ENCODE measurements around the gene PPCS.

Gene PPCS

DNA sequence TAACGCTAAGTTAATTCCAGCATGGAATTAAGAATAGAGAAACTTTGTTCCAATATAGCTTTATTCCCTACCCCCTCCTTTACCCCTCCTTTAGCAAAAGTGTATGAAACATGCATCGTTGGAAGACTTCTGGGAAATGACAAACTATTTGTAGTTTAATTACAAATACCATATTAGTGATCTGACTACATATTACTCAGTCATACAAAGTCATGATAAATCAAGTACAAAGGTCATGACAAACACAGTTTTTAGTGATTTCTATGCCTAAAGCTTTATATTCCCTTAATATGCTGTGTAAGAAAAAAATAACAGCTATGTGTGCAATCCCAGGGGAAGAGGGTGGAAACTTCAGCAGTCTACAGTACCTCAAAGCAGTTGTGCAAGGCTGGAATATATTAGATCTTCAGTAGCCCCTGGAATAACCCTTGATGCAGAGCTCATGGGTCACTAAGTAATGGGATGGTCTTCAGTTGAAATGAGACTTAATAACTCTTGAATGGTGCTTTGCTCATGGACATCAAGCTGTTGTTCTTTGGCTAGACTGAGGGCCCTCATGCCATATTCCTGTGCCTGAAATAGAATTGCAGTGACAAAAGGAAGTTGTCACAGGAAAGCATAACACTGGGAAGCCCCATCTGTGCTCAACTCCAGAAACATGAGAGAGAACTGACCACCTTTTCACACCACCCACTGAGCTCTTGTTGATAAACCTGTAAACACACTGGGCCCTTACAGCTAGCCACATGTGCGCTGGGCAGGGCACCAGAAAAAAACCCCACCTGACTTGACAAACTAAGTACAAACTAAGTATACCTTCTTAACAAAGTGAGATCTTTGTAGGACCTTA, 25.8 kb upstream of the PPCS start:
- H3K4me2 ChIP-seq (ENCODE audit: low read depth, low read length) = no peak overlapping the region
- no peak overlapping the region for H3K4me3 ChIP-seq (ENCODE audit: low read length)
- H2AFZ ChIP-seq (ENCODE audit: low read length) = no peak overlapping the region
- no peaks in the 10 kb centered on the region for H3K36me3 ChIP-seq (replicated peaks; ENCODE audit: insufficient read depth, low read length)
- no peak overlapping the region for H3K27ac ChIP-seq (ENCODE audit: low read length)
- H3K9me3 ChIP-seq (replicated peaks; ENCODE audit: insufficient read depth, low read length) = no peaks in the 10 kb centered on the region
- no peak for TF ChIP-seq EZH2 (optimal IDR thresholded peaks at IDR 0.05; ENCODE audit: low read depth, low read length)
- no peak for TF ChIP-seq EZH2phosphoT487 (IDR thresholded peaks at IDR 0.05; ENCODE audit: low read length)
- TF ChIP-seq, protein P1, sequence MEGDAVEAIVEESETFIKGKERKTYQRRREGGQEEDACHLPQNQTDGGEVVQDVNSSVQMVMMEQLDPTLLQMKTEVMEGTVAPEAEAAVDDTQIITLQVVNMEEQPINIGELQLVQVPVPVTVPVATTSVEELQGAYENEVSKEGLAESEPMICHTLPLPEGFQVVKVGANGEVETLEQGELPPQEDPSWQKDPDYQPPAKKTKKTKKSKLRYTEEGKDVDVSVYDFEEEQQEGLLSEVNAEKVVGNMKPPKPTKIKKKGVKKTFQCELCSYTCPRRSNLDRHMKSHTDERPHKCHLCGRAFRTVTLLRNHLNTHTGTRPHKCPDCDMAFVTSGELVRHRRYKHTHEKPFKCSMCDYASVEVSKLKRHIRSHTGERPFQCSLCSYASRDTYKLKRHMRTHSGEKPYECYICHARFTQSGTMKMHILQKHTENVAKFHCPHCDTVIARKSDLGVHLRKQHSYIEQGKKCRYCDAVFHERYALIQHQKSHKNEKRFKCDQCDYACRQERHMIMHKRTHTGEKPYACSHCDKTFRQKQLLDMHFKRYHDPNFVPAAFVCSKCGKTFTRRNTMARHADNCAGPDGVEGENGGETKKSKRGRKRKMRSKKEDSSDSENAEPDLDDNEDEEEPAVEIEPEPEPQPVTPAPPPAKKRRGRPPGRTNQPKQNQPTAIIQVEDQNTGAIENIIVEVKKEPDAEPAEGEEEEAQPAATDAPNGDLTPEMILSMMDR (IDR thresholded peaks at IDR 0.05; ENCODE audit: low read length) = no peak
- no peak for DNase-seq
- no peak overlapping the region for H3K9ac ChIP-seq (ENCODE audit: low read length)
- no peaks in the 10 kb centered on the region for H3K4me1 ChIP-seq (ENCODE audit: low read length)
- no peaks in the 10 kb centered on the region for H3K79me2 ChIP-seq (ENCODE audit: low read length)
- no peaks in the 10 kb centered on the region for H3F3A ChIP-seq (ENCODE audit: insufficient read depth, low read length)
- no peaks in the 10 kb centered on the region for H3K9me2 ChIP-seq (replicated peaks; ENCODE audit: insufficient read depth, low read length)
- no peaks in the 10 kb centered on the region for H4K20me1 ChIP-seq (ENCODE audit: insufficient read depth, low read length)
- no peaks in the 10 kb centered on the region for H3K27me3 ChIP-seq (replicated peaks; ENCODE audit: insufficient read depth, low read length)

DNA sequence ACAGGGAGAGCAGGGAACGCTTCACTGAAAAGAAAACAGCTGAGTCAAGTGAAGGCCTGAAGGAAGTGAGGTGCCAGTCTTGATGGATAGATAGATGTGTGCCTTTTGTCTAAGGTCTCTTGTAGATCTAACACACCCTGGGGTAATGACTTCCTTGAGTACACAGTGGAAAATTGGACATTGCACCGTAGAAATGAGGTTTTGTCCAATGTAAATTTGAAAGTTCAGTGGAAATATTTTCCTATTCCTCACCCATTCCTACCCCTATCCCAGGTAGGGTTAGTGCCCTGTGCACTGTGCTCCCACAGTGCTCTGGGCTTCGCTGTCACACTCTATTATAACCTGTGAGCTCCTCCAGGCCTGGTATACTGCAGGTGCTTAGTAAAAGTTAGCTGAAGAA, 24.8 kb upstream of the PPCS start:
- H3K27me3 ChIP-seq (replicated peaks; ENCODE audit: insufficient read depth, low read length) = no peaks in the 10 kb centered on the region
- no peak overlapping the region for H3K27ac ChIP-seq (ENCODE audit: low read length)
- H3K4me1 ChIP-seq (ENCODE audit: low read length) = no peaks in the 10 kb centered on the region
- no peak overlapping the region for H3K4me3 ChIP-seq (ENCODE audit: low read length)
- no peak overlapping the region for H3K4me2 ChIP-seq (ENCODE audit: low read depth, low read length)
- TF ChIP-seq, protein P1 (IDR thresholded peaks at IDR 0.05; ENCODE audit: low read length) = no peak
- TF ChIP-seq EZH2phosphoT487 (IDR thresholded peaks at IDR 0.05; ENCODE audit: low read length) (no peak), EZH2 (optimal IDR thresholded peaks at IDR 0.05; ENCODE audit: low read depth, low read length) (no peak)
- no peak overlapping the region for H3K9ac ChIP-seq (ENCODE audit: low read length)
- no peaks in the 10 kb centered on the region for H3F3A ChIP-seq (ENCODE audit: insufficient read depth, low read length)
- H2AFZ ChIP-seq (ENCODE audit: low read length) = no peak overlapping the region
- no peaks in the 10 kb centered on the region for H3K9me3 ChIP-seq (replicated peaks; ENCODE audit: insufficient read depth, low read length)
- H3K36me3 ChIP-seq (replicated peaks; ENCODE audit: insufficient read depth, low read length) = no peaks in the 10 kb centered on the region
- H3K9me2 ChIP-seq (replicated peaks; ENCODE audit: insufficient read depth, low read length) = no peaks in the 10 kb centered on the region
- no peak for DNase-seq
- no peaks in the 10 kb centered on the region for H4K20me1 ChIP-seq (ENCODE audit: insufficient read depth, low read length)
- H3K79me2 ChIP-seq (ENCODE audit: low read length) = no peaks in the 10 kb centered on the region

DNA sequence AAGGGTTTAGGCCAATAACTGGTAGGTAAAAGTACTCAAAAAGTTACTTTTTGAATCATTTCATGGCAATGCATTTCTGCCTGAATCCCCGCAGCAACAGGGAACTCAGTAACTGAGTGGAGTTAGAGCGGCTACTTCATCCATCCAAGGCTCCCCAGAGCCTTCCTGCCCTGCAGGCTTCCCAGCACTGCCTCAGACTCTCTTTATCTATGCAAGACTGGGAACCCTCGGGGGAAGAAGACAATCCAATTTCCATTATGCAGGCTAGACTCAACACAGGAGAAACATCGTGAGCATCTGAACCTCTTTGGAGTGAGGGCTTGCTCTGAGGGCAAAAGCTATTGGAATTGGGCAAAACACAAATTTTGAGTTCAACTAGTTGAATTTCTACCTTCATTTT, 23.6 kb upstream of the PPCS start:
- H3K9me2 ChIP-seq (replicated peaks; ENCODE audit: insufficient read depth, low read length) = no peaks in the 10 kb centered on the region
- no peaks in the 10 kb centered on the region for H3F3A ChIP-seq (ENCODE audit: insufficient read depth, low read length)
- no peak overlapping the region for H3K27ac ChIP-seq (ENCODE audit: low read length)
- H4K20me1 ChIP-seq (ENCODE audit: insufficient read depth, low read length) = no peaks in the 10 kb centered on the region
- DNase-seq = no peak
- no peak overlapping the region for H3K4me2 ChIP-seq (ENCODE audit: low read depth, low read length)
- H3K9ac ChIP-seq (ENCODE audit: low read length) = no peak overlapping the region
- no peaks in the 10 kb centered on the region for H3K9me3 ChIP-seq (replicated peaks; ENCODE audit: insufficient read depth, low read length)
- H3K79me2 ChIP-seq (ENCODE audit: low read length) = no peaks in the 10 kb centered on the region
- H3K27me3 ChIP-seq (replicated peaks; ENCODE audit: insufficient read depth, low read length) = no peaks in the 10 kb centered on the region
- H3K4me1 ChIP-seq (ENCODE audit: low read length) = no peaks in the 10 kb centered on the region
- no peak overlapping the region for H3K4me3 ChIP-seq (ENCODE audit: low read length)
- no peak overlapping the region for H2AFZ ChIP-seq (ENCODE audit: low read length)
- TF ChIP-seq, protein P1 (IDR thresholded peaks at IDR 0.05; ENCODE audit: low read length) = no peak
- TF ChIP-seq EZH2 (optimal IDR thresholded peaks at IDR 0.05; ENCODE audit: low read depth, low read length) = no peak
- no peak for TF ChIP-seq EZH2phosphoT487 (IDR thresholded peaks at IDR 0.05; ENCODE audit: low read length)
- no peaks in the 10 kb centered on the region for H3K36me3 ChIP-seq (replicated peaks; ENCODE audit: insufficient read depth, low read length)
